ENCODE data around the gene ITM2C.
A peak's percentile ranks its signal among the peaks of the same experiment; 100 is the strongest.

The ITM2C gene

GRCh38 chr2:230907361-230908091 is 42.8 kb downstream of the ITM2C start:
- no peak for DNase-seq (ENCODE audit: low read depth in 2 of 2)

DNA sequence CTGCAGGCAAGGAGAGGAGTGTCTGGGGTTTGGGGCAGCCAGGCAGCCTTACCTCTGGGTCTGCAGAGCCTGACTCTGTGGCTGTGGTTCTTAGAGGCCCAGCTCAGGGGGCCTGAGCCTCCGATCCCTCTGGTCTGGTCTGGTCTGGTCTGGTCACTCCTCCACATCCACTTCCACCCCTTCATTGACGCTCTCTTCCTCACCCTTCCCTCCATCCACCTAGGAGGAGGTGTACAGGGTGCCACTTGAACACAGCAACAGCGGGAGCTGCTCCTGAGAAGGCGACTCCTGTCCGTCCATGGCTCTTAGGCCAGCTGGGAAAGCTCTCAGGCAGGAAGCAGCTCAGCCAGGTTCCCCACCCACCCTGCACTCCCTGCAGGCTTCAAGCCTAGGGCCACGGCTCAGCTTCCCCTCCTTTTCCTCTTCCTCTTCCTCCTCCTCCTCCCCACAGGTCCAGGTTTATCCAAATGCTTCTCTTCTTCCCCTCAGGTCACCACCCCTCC is 43.4 kb downstream of the ITM2C start:
- no peak for DNase-seq (ENCODE audit: low read depth in 2 of 2)

DNA sequence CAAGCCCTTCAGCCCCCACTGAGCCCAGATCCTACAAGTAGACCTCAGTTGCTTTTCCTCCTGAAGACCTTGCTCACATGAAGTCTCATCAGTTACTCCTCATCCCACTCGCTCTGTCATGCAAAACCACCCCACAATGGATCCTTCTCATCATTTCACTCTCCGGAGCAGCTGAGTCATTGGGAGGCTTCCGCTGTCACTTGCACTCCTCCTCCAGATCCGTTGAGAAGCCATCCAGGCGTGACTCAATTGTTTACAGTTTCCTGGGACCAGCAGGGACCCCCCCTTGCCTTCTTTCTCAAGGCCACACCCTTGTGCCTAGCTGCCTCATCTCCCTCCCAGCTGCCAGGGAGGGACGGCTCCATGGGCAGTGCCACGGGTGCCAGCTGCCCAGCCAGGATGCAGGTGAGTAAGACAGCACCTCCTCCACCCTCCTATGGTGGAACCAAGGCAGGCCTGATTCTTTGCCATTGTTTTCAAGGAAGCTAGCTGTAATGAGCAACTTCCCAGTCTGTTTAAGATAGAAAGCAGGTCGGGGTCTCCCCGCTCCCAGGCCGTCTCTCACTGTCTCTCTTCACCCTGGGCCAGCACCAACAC is 44.0 kb downstream of the ITM2C start:
- DNase-seq (ENCODE audit: low read depth in 2 of 2), result peak in 1 of 2 donors; percentile 39

- no peak for DNase-seq (ENCODE audit: low read depth in 2 of 2)
These were observed 45.3 kb downstream of the ITM2C start for GRCh38 chr2:230909841-230910545.

- DNase-seq (ENCODE audit: low read depth in 2 of 2), result no peak
These were observed 45.9 kb downstream of the ITM2C start for GRCh38 chr2:230910546-230911177.

- DNase-seq (ENCODE audit: low read depth in 2 of 2), result no peak
These were observed 47.3 kb downstream of the ITM2C start for GRCh38 chr2:230912046-230912445.

- DNase-seq (ENCODE audit: low read depth in 2 of 2), result no peak
These were observed 48.0 kb downstream of the ITM2C start for GRCh38 chr2:230912724-230913123.

DNA sequence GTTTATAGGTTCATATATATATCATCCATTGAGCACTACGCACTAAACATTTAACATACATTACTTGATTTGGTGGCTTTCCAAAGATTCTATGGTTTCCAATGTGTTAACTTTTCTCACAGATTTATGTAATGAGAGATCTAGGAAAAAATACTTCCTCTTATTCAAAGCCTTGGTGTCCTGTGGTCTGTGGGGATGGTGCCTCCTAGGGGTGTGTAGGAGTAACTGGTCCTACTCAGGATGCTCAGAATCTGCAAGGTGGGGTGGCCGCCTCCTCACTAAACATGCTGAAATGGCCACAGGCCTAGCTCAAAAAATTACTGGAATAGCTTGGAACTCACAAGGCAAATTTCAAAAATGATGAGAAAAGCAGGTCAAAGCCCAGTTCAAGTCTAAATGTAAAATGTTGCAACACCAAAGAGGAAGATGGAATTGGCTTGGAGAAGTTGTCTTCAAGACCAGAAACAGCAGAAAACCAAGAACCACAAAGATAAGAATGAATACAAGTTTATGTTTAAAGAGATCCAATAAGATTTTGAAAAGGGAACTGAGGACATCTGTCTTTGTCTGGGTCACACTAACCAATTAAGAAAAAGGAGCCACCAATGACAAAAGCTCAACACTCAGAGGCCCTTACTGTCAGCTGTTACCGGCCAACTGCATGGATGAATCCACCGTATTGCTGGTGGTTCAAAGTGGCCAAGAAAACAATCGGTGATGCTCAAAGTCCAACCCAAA is 48.8 kb downstream of the ITM2C start:
- no peak for DNase-seq (ENCODE audit: low read depth in 2 of 2)

DNA sequence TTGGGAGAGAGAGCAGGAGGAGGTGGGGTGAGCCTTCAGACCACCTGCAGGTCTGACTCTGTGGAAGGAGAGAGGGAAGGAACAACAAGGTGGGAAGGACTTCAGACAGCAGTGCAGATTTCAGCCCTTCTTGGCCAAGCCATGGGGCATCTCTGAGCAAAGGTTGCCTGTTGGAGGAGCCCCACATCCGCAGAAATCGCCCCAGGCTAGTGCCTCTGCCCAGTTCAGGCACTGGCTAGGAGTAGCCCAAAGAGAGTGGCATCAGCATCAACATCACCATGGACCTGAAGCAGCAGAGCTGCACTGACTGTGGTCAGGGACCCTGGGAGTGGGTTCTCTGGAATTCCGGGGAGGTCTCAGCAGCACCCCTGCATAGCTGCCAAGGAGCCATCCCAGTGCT is 50.1 kb downstream of the ITM2C start:
- no peak for DNase-seq (ENCODE audit: low read depth in 2 of 2)

GRCh38 chr2:230915319-230915718 is 50.6 kb downstream of the ITM2C start:
- no peak for DNase-seq (ENCODE audit: low read depth in 2 of 2)

GRCh38 chr2:230916218-230916617 is 51.5 kb downstream of the ITM2C start:
- DNase-seq (ENCODE audit: low read depth in 2 of 2), result no peak

GRCh38 chr2:230919240-230919639 is 54.5 kb downstream of the ITM2C start:
- DNase-seq (ENCODE audit: low read depth in 2 of 2), result no peak

- no peak for DNase-seq (ENCODE audit: low read depth in 2 of 2)
These were observed 54.9 kb downstream of the ITM2C start for GRCh38 chr2:230919681-230920080.

GRCh38 chr2:230920167-230920566 is 55.4 kb downstream of the ITM2C start:
- DNase-seq (ENCODE audit: low read depth in 2 of 2), result no peak

- no peak for DNase-seq (ENCODE audit: low read depth in 2 of 2)
These were observed 57.3 kb downstream of the ITM2C start for GRCh38 chr2:230921806-230922595.

DNA sequence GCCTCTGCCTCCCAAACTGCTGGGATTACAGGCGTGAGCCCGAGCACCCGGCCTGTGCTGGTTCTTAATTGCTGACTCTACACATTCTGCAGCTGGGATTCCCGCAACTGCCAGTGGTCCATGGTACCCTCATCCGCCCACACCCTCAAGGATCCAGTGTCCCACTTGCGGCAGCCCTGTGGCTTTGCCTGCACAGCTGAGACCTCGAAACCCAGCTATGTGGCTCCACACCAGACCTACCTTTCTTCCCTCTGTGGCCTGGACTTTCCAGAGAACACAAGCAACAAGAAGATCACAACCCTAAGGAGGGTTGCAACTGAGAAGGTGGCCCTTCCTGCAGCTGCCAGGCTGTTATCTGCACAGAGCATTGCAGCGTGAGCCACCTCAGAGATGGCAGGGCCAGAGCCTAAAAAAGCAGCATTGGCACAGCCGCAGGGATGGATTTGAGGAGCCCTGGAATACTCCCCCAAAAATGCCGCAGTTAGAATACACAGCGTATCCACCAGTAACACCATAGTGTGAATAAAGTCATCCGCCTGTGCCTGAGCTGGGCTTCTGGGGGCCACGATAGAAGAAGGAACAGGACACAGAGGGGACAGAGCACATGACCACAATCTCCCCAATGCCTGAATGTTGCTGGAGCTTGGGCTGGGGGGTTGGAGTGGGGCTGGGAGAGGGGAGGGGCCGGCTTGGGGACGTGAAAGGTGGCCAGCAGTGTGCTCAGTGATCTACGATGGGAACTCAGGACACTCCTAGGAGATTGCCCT is 58.4 kb downstream of the ITM2C start:
- DNase-seq (ENCODE audit: low read depth in 2 of 2), result no peak

- no peak for DNase-seq (ENCODE audit: low read depth in 2 of 2)
These were observed 59.3 kb downstream of the ITM2C start for GRCh38 chr2:230924092-230924469.

- DNase-seq (ENCODE audit: low read depth in 2 of 2), result peak; percentile 46 to 64
These were observed 60.0 kb downstream of the ITM2C start, which contains the start of gene GPR55 for GRCh38 chr2:230924470-230925341. TSS of gene GPR55 (minus strand) at chr2:230925242. CDS start at chr2:230910962, 14,280 bp downstream.

DNA sequence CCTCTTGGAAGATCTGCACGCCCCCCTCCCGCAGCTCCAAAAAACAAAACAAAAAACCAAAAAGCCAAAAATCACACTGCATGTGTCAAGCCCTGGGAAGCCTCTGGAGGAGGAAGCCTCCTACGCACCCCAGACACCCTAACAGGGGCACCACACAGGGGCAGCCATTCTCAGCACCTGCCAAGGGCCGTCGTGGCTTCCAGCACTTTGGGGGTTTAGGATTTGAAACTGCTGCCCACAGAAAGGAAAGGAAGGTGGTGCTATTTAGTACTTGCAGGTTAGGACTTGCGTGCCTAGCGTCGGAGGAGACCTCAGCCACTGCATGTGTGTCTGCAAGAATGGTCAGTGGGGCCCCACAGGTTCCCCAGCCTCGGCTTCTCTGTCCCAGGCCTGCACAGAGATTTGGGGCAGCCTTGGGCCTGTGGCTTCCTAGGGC is 60.7 kb downstream of the ITM2C start:
- DNase-seq (ENCODE audit: low read depth in 2 of 2), result no peak
